Measurements from ENCODE around the gene GRIN2A. TPM values are rescaled to one million over a fixed set of nuclear protein-coding genes. Genes with fewer than 3 reads are reported as not detected.

Gene GRIN2A
- total and polyA plus RNA-seq, 2 of the 13 experiments (the other 11 are each of a cell fraction or from before 2014, with no cell fraction given): not detected

- no peaks in the 10 kb centered on the region for H3K4me1 ChIP-seq (ENCODE audit: insufficient read depth, low read length)
- peaks cover 0 to 14% of the 10 kb centered on the region in 2 experiments; a peak in 3 of 5 replicates for H3K27me3 ChIP-seq (ENCODE audit: control insufficient read depth in 1 of 2, insufficient read depth in 2 of 2, low read length in 2 of 2)
- TF ChIP-seq MTA3 (CRISPR knock-in tag; IDR thresholded peaks at IDR 0.05) (no peak), MTERF4 (CRISPR knock-in tag; IDR thresholded peaks at IDR 0.05) (no peak), ZFP90 (CRISPR knock-in tag; IDR thresholded peaks at IDR 0.05; ENCODE audit: borderline replicate concordance) (no peak), AFF4 (CRISPR knock-in tag; IDR thresholded peaks at IDR 0.05) (no peak), PAX8 (CRISPR knock-in tag; IDR thresholded peaks at IDR 0.05; ENCODE audit: borderline replicate concordance) (no peak), KLF12 (CRISPR knock-in tag; IDR thresholded peaks at IDR 0.05; ENCODE audit: borderline replicate concordance) (no peak), U2AF2 (IDR thresholded peaks at IDR 0.05; ENCODE audit: low read depth, low read length) (no peak), TCF7L2 (IDR thresholded peaks at IDR 0.05; ENCODE audit: low read depth, low read length) (no peak), ZBTB3 (CRISPR knock-in tag; IDR thresholded peaks at IDR 0.05; ENCODE audit: borderline replicate concordance, low read depth) (no peak), ZNF362 (CRISPR knock-in tag; IDR thresholded peaks at IDR 0.05; ENCODE audit: borderline replicate concordance) (no peak), MED8 (CRISPR knock-in tag; IDR thresholded peaks at IDR 0.05; ENCODE audit: insufficient replicate concordance) (no peak)
- H3K9me3 ChIP-seq (ENCODE audit: low read length): no peaks in the 10 kb centered on the region
- no peaks in the 10 kb centered on the region for H3K79me2 ChIP-seq (ENCODE audit: insufficient read depth, low read length)
- H4K20me1 ChIP-seq (ENCODE audit: insufficient read depth, low read length): no peaks in the 10 kb centered on the region
- H3K4me3 ChIP-seq (replicated peaks in 1 of 3; ENCODE audit: insufficient read depth in 1 of 3, low read depth in 2 of 3, low read length in 3 of 3): no peak overlapping the region
- ChIA-PET CTCF (ENCODE audit: low intra/inter-chr PET ratio, low total read pairs) (no interaction called here), POLR2A (no interaction called here)
- no peak overlapping the region for H3K27ac ChIP-seq (ENCODE audit: extremely low read length, insufficient read depth, low read length)
- WGBS (ENCODE audit: low lambda C conversion rate): 48% methylated on average over 9 of the region's 9 CpGs
- H3K9ac ChIP-seq (ENCODE audit: insufficient read depth, low read depth, low read length): no peak overlapping the region
- intact Hi-C loops (cut with micrococcal nuclease; ENCODE audit: unreplicated experiment): no loop called here
- FAIRE-seq (no peak), ATAC-seq (no peak), DNase-seq (ENCODE audit: low spot score) (no peak)
- BruUV-seq (replicated peaks): no TSS peak
- no peak overlapping the region for H2AFZ ChIP-seq (ENCODE audit: low read length)
- H3K36me3 ChIP-seq (replicated peaks in 1 of 2; ENCODE audit: control insufficient read depth in 1 of 2, insufficient read depth in 2 of 2, low read length in 2 of 2): no peaks in the 10 kb centered on the region
- no peak overlapping the region for H3K4me2 ChIP-seq (ENCODE audit: low read depth, low read length)
- in situ Hi-C loops (cut with HindIII; ENCODE audit: extremely low pct_ligation_motif_present, low pct_unique_long_range_greater_than_20kb): no loop called here
Measured at GRCh38 chr16:9976601-9977000, 205.6 kb downstream of the GRIN2A start.

All from HepG2 (cell line).